ENCODE results near the gene GPR62.

GPR62 gene

GRCh38 chr3:51933471-51934138, 21.6 kb upstream of the GPR62 start:
- H3K4me3 ChIP-seq (ENCODE audit: low read depth, low read length), result no peak overlapping the region
- DNase-seq (ENCODE audit: low read depth), result no peak
- TF ChIP-seq, protein P1, sequence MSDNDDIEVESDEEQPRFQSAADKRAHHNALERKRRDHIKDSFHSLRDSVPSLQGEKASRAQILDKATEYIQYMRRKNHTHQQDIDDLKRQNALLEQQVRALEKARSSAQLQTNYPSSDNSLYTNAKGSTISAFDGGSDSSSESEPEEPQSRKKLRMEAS (IDR thresholded peaks at IDR 0.05; ENCODE audit: low read depth, low read length), result no peak
- TF ChIP-seq MYC (IDR thresholded peaks at IDR 0.05; ENCODE audit: low read depth, low read length) (no peak), POLR2A (IDR thresholded peaks at IDR 0.05; ENCODE audit: extremely low read depth, insufficient read length) (no peak)

- TF ChIP-seq MYC (IDR thresholded peaks at IDR 0.05; ENCODE audit: low read depth, low read length), result no peak
- TF ChIP-seq, protein P1 (IDR thresholded peaks at IDR 0.05; ENCODE audit: low read depth, low read length), result no peak
- TF ChIP-seq, protein P2, sequence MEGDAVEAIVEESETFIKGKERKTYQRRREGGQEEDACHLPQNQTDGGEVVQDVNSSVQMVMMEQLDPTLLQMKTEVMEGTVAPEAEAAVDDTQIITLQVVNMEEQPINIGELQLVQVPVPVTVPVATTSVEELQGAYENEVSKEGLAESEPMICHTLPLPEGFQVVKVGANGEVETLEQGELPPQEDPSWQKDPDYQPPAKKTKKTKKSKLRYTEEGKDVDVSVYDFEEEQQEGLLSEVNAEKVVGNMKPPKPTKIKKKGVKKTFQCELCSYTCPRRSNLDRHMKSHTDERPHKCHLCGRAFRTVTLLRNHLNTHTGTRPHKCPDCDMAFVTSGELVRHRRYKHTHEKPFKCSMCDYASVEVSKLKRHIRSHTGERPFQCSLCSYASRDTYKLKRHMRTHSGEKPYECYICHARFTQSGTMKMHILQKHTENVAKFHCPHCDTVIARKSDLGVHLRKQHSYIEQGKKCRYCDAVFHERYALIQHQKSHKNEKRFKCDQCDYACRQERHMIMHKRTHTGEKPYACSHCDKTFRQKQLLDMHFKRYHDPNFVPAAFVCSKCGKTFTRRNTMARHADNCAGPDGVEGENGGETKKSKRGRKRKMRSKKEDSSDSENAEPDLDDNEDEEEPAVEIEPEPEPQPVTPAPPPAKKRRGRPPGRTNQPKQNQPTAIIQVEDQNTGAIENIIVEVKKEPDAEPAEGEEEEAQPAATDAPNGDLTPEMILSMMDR (IDR thresholded peaks at IDR 0.05; ENCODE audit: low read depth, low read length), result no peak
- TF ChIP-seq POLR2A (IDR thresholded peaks at IDR 0.05; ENCODE audit: extremely low read depth, insufficient read length), result no peak
- no peak for DNase-seq (ENCODE audit: low read depth)
Measured at GRCh38 chr3:51934139-51934850, 20.9 kb upstream of the GPR62 start.

GRCh38 chr3:51934991-51935885, 19.9 kb upstream of the GPR62 start:
- no peak for DNase-seq (ENCODE audit: low read depth)
- no peak overlapping the region for H3K4me3 ChIP-seq (ENCODE audit: low read depth, low read length)
- TF ChIP-seq, protein P1 (IDR thresholded peaks at IDR 0.05; ENCODE audit: low read depth, low read length), result no peak
- no peak for TF ChIP-seq MYC (IDR thresholded peaks at IDR 0.05; ENCODE audit: low read depth, low read length)
- TF ChIP-seq POLR2A (IDR thresholded peaks at IDR 0.05; ENCODE audit: extremely low read depth, insufficient read length), result no peak
- TF ChIP-seq, protein P2 (IDR thresholded peaks at IDR 0.05; ENCODE audit: low read depth, low read length), result no peak

More at GRCh38 chr3:51934139-51934850, 20.9 kb upstream of the GPR62 start:
- no peak overlapping the region for H3K4me3 ChIP-seq (ENCODE audit: low read depth, low read length)

DNA sequence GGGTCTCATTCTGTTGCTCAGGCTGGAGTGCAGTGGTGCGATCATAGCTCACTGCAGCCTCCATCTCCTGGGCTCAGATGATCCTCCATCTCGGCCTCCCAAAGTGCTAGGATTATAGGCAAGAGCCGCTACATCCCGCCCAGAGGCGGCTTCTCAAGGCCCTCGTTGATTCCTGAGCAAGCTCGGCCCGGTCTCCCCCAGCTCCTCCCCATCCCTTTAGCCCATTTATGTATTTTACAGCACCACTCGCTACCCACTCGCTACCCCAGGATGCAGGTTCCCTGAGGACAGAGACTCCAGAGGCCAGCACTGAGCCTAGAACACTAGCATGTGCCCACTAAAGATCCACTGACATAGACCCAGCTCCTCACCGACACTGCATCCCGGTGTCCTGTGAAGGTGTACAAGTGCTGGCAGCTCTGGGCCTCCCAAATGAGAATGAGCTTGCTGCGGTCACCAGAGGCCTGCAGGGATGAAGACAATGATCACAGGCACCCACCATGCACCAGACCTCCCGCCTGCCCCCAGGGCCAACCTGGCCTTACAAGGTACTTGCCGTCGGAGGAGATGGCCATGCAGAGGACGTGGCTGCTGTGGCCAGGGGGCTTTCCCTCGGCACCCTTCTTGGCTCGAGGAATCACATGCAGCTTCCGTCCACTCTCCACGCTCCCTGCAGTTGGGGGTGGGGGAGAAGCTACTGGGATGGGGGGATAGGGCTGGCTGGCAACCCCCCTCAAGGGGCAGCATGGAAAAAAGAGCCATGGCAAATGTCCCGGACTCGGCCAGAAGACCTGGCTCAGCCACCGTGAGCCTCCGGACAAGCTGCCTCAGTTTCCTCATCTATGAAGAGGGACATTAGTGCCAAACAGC, 19.1 kb upstream of the GPR62 start:
- no peak for TF ChIP-seq POLR2A (IDR thresholded peaks at IDR 0.05; ENCODE audit: extremely low read depth, insufficient read length)
- no peak for TF ChIP-seq MYC (IDR thresholded peaks at IDR 0.05; ENCODE audit: low read depth, low read length)
- TF ChIP-seq, protein P2 (IDR thresholded peaks at IDR 0.05; ENCODE audit: low read depth, low read length), result no peak
- TF ChIP-seq, protein P1 (IDR thresholded peaks at IDR 0.05; ENCODE audit: low read depth, low read length), result no peak
- no peak overlapping the region for H3K4me3 ChIP-seq (ENCODE audit: low read depth, low read length)
- DNase-seq (ENCODE audit: low read depth), result no peak

GRCh38 chr3:51937014-51937413, 18.2 kb upstream of the GPR62 start:
- no peak overlapping the region for H3K4me3 ChIP-seq (ENCODE audit: low read depth, low read length)
- no peak for DNase-seq (ENCODE audit: low read depth)
- TF ChIP-seq, protein P2 (IDR thresholded peaks at IDR 0.05; ENCODE audit: low read depth, low read length), result no peak
- TF ChIP-seq POLR2A (IDR thresholded peaks at IDR 0.05; ENCODE audit: extremely low read depth, insufficient read length), result no peak
- TF ChIP-seq, protein P1 (IDR thresholded peaks at IDR 0.05; ENCODE audit: low read depth, low read length), result no peak
- TF ChIP-seq MYC (IDR thresholded peaks at IDR 0.05; ENCODE audit: low read depth, low read length), result no peak
